Ecto neural progenitor cell (in vitro differentiated cells): ENCODE data around the gene ATP12A.
A peak's percentile ranks its signal among the peaks of the same experiment; 100 is the strongest.
"Not testable (repeated sequence)": the region's sequence is repeated elsewhere in the genome, so short reads cannot be mapped to it uniquely, and the experiment has no call there.

Source experiments
- DNase-seq: peaks from one replicate; pipeline ENCODE4 v3.0.0-alpha.2; 2018; ENCODE audit warnings: low spot score

Gene ATP12A

DNA sequence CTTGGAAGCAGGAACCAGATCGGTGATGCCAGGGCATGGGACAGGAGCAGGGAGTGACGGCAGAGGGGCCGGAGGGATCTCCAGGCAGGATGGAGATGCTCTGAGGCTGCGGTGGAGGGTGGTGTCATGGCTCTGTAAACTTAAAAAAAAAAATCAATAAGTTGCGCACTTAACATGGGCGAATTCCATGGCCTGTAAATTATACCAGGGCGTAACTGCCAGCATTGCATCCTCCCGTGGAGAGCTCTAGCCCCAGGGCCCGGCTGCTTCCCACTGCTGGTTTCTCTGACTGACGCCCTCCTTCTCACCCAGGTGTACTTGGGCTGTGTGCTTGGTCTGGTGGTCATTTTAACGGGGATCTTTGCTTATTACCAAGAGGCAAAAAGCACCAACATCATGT, 8.7 kb downstream of the ATP12A start:
- no peak for DNase-seq

DNA sequence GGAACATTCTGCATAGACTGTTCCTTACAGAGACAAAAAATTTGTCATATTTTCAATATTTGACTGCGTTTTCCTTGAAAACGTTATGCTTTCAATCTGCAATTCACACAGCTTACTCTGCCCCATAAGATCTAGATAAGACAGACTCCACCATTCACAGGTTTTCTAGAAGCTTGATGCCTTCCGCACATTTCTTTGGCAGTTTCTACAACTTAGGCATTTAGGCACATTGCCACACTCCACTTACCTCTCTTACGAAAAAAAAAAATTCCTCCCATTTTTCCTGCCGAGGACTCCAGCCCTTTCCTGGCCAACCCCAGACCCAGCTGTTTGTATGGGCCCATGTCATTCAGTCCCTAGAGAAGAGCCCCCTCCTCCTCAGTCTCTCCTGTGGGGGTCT, 11.2 kb downstream of the ATP12A start:
- no peak for DNase-seq

DNA sequence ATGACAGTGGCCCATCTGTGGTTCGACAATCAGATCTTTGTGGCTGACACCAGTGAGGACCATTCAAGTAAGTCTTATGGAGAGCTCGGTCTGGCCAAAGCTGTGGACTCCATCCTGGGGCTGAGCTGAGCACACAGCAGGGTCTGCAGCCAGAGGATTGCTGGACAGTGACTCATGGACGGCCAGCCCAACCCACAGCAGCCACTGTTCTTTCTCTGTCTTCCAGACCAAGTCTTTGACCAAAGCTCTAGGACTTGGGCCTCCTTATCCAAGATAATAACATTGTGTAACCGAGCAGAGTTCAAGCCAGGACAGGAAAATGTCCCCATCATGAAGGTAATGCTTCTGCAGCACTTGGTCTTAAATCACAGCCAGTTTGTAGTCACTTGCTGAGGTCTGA, 12.4 kb downstream of the ATP12A start:
- no peak for DNase-seq

DNA sequence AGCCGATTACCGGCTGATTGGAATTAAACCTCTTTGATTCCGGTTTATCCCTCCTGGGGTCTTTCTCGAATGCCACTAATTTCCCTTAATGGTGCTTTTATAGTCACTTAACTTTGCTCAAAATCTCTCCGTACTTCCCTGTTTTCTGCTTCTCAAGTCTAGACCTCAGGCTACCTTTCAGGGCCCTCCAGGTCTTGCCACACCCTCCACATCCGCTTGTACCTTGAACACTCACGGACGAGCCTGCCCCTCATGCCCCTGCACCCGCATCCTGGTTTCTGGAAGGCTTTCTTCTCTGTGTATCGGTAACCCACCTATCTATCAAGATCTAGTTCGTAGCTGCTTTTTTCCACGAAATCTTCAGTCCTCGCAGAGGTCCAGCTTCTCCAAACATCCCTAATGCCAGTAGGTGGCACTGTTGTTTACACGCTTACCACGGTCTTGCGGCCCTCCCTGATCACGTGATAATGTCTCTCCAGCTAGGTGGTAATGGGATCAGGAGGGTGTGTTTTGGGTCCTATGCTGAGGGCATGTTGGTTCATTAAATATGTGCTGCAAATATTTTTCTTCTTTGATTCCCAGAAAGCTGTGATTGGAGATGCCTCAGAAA, 13.8 kb downstream of the ATP12A start:
- peak; percentile 67 for DNase-seq

DNA sequence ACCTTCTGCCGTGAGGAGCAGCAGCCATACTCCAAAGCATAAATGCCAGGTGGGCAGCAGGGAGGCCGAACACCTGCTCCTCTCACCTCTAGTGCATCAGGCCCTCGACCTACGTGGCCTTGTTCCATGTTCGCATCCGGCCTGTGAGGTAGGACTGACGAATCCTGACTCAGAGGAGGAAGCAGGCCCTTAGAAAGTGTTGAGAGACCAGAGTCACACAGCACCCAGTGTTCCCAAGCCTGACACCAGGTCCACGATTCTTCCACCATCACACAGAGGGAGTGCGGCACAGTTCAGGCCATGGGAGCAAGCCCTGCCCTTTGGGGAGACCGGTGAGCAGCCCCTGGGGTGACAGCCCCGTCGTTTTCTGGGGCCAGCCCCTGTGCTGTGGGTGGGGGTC, 14.7 kb downstream of the ATP12A start:
- DNase-seq = no peak

DNA sequence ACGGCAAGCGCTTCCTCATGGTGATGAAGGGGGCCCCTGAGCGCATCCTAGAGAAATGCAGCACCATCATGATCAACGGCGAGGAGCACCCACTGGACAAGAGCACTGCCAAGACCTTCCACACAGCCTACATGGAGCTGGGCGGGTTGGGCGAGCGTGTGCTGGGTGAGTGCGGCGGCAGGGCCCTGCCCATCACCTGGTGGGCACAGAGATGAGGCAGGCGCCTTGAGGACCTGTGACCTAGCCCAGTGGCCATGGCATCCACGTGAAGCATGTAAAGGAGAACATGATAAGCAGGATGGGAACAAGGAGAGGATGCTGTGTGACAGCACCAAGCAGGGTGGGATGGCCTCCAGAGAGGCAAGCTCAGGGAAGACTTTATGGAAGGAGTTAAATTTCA, 18.5 kb downstream of the ATP12A start:
- DNase-seq = no peak

DNA sequence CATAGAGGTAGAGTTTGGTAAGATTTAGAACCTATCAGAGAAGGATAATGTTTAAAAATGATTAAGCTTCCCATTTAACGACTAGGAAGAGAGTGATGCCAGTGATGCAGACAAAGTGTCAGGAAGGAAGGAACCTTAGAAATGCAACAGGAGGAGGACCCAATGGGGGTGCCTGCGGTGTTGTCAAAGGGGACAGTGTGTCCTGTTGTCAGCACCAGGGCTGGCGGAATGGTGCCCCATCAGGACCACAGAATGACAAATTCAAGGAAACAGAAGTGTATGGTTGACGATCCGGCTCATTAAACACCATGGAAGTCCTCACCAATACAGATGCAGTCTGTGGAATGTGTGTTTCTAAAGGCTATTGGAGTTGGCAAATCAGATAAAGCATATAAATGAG, 19.3 kb downstream of the ATP12A start:
- no peak for DNase-seq

DNA sequence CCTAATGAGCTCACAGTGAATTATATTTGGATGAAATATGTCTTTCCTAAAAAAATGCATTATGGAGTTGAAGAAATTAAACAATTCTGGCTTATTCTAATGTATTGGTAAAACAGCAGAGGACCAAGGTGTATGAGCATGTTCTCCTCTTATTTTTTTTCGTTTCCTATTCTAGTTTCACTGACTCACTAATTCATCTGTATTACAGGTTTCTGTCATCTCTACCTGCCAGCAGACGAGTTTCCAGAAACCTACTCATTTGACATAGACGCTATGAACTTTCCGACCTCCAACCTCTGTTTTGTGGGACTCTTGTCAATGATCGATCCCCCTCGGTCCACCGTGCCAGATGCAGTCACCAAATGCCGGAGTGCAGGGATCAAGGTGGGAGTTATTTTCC, 20.3 kb downstream of the ATP12A start:
- DNase-seq = no peak

DNA sequence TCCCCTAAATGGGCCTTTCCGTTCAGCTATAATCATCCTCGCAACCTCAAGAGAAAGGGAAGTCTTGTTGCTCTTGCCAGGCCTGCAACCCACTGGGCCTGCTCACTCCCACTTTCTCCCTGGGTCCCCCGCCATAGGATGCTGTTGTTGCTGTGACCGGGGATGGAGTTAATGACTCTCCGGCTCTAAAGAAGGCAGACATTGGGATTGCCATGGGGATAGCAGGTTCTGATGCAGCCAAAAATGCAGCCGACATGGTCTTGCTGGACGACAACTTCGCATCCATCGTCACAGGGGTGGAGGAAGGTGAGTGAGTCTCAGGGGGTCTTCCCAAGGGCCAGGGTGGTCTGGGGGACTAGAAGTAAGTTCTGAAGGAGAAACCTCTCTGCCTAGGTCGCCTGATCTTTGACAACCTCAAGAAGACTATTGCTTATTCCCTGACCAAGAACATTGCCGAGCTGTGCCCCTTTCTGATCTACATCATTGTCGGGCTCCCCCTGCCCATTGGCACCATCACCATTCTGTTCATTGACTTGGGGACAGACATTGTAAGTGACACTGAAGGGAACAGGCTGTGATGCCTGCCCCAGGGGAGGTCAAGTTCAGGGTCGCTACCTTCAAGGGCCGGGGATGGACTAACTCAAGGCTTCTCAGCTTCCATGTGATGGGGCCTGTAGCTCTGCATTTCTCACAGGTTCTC, 26.8 kb downstream of the ATP12A start:
- no peak for DNase-seq

DNA sequence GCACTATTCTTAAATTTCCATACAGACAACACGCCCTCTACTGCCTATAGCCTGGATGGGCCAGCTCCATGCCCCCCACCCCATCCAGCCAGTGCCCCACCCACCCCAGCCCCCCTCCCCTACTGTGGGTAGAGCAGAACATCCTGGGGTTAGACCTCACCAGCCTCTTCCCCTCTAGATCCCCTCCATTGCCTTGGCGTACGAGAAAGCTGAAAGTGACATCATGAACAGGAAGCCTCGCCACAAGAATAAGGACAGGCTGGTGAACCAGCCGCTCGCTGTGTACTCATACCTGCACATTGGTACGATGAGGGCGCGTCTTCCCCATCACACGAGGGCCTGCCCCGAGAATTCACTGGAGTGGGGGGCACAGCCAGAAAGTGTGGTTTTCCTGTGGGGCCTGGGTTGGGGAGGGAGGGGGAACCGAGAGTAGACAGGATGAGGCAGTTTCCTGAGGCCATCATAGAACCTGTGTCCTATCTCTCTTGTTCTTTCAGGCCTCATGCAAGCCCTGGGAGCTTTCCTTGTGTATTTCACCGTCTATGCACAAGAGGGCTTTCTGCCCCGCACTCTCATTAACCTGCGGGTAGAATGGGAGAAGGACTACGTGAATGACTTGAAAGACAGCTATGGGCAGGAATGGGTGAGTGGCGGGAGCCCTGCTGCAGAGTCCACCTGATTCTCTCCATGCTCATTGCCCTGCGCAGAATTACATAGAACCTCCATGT, 29.1 kb downstream of the ATP12A start:
- DNase-seq = no peak

DNA sequence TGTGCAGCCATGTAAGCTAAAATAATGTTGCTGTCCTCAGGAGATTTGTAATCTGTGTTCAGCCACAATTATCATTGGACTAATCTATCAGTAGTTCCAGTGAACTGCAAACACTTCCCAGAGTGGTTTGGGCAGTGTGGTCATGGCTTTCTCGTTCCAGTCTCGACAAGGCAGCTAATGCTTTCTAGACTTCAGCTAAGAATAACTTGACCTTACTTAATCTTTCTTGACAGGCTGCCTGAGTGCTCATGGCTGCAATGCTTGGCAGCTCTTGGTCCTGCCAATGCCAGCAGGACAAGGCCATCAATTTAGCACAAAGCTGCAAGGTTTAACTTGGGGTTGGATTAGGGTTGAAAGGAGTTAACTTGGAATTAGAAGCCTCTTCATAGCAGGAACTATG, 32.8 kb downstream of the ATP12A start:
- DNase-seq = no peak

DNA sequence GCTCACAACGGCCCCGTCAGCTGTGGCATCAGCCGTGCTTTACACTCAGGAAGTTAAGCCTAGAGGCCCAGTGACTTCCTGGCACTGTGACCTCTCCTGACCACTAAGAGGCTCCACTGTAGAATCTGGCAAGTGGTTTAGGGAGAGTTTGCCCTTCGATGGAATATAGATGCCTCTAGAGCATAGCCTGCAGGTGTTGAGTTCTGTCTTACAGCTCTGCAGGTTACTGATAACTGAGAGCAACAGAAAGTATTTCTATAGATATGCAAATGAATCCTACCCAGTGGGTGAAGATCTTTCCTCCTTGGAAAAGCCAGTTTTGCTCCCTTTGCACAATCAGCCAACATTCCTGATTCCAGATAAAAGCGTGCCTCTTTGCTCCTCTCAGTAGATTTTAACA, 35.8 kb downstream of the ATP12A start:
- no peak for DNase-seq

DNA sequence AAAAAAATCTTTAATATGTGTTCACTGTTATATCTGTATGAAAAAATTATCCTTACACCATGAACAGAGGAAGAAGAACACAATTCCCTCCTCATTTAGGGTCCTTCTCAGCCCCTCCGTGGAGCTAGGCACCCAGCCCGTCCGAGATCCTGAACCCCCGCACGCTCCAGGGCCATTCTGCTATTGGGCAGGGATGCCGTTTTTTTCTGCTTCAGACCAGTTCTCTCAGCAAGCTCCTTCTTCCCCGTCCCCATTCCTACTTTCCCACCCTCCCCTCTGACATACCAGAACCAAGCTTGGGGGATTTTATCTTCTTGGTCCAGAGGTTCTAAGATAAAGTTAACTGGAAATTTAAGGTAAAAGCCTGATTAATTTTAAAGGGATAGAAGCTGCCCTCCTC, 36.2 kb downstream of the ATP12A start:
- DNase-seq = no peak

DNA sequence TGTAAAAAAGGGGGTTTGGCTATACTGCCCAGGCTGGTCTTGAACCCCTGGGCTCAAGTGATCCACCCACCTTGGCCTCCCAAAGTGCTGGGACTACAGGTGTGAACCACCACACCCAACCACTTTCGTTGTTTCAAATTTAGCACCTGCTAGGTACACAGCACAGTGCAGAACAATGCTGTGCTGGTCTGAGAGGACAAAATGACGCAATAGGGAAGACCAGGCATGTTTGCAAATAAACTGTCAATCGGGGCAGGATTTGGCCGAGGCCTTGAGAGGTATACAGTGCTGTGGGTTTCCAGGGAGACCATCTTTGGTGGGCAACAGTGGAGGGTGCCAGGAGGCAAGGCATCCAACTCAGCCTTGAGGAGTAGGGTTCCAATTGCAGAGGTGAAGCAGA, 37.0 kb downstream of the ATP12A start:
- DNase-seq = no peak

DNA sequence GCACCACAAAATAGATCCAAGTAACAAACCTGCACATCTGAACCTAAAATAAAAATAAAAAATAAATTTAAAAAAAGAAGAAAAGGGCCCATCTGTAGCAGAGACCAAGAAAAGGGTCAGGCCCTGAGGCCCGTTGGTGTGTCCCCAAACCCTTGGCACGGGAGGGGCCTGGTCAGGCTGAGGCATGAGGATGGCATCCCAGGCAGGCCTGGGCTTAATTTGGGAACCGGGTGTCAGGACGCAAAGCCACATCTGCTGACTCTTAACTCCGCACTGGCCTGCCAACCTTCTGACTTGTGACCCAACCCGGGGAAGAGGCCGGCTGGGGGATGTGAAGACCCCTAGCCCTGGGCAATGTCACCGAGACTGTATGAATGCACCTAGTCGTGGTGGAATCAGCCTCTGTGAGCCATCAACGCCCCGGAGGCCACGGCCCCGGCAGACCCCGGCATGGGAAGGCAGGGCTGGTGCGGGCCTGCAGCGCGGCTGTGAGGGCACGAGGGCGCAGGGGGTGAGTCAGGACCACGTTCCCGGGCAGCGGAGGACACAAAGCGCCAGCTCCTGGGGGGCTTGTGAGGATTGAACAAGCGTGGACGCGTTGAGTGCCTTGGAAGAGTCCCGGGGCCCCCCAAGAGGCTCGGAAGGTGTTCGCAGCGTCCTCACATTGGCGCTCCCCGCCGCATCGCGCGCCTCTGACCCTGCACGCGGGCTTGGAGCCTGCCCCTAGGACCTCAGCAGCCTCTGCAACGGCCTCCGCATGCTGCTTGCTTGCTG, 38.2 kb downstream of the ATP12A start:
- no peak for DNase-seq

DNA sequence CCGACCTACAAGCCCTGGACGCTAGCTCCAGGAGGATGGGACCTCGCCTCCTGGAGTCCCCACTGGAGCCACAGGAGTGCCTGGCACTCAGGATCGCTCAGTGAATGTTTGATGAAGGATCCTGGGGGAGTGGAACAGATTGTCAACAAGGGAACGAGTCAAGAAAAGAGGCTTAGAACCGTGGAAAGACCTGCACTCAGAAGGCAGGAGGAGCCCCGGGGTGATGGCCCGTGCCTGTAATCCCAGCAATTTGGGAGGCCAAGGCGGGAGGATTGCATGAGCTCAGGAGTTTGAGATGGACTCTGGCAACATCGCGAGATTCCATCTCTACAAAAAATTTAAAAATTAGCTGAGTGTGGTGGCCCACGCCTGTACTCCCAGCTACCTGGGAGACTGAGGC, 38.9 kb downstream of the ATP12A start:
- DNase-seq = no peak

DNA sequence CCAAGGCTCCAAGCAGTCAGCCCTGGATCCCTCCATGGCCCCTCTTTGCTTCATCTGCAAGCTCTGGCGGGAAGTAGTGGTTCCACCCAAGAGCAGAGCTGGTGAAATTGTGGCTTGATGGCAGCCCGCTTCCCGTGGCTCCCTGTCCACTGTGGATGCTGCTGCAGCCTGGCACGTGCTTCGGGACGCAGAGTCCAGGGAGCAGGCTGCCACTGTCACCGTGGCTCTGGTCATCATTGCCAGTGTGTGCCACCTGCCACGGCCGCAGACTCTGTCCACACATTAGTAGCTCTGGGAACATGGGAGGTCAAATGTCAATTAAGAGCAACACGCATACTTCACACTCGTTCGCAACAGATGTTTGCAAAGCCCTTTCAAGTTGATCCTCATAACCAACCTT, 43.0 kb downstream of the ATP12A start:
- no peak for DNase-seq

DNA sequence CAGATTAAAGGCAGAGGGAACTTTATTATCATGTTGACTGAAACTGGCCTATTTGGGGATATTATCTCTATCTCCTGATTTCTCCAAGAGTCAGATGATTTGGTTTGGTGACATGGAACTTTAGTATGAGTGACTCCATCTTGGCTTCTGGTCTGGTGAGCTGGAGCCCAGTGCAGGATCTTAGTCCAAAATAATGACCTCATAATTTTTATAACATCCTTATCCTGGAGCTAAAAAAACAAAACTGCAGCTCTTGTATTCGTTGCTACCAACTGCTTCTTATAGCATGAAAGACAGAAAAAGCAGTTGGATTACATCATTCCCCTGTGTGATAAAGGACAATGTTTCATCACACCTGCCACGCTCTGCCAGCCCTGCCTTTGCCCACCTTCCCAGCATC, 44.5 kb downstream of the ATP12A start:
- no peak for DNase-seq

DNA sequence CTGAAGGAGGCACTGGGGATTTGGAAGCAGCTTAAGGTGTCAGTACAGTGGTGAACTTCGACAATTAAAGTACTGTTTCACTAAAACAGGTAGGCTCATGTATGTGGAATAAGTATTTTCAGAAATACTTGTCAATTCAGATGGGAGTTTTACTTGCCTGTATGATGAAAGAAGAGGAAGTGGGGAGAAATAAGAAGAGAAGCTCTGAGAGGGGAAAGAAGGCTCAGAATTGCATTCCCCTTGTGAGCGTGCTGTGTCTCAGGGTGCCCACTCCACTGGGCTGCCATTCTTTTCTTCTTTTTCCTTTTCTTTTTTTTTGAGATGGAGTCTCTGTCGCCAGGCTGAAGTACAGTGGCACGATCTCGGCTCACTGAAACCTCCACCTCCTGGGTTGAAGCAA, 45.2 kb downstream of the ATP12A start:
- DNase-seq = no peak

DNA sequence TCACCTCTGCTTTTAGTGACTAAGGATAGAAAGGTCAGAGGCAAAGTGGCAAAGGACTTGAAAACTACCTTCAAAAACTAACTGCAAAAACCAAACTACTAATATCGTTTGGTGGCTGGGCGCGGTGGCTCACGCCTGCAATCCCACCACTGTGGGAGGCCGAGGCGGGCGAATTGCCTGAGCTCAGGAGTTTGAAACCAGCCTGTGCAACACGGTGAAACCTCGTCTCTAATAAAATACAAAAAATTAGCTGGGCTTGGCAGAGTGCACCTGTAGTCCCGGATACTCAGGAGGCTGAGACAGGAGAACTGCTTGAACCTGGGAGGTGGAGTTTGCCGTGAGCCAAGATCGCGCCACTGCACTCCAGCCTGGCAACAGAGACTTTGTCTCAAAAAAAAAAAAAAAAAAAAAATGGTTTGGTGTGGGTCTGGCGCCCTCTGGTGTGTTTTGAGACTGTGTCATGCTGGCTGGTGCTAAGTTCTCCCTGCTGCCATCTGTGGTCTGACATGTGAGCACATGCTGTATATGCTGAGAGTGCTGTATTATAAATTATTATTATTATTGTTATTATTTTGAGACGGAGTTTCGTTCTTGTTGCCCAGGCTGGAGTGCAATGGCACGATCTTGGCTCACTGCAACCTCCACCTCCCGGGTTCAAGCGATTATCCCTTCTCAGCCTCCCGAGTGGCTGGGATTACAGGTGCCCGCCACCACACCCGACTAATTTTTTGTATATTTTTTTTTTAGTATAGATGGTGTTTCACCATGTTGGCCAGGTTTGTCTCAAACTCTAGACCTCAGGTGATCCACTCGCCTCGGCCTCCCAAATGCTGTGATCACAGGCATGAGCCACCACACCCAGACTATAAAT, 47.8 kb downstream of the ATP12A start:
- DNase-seq = peak; percentile 68

DNA sequence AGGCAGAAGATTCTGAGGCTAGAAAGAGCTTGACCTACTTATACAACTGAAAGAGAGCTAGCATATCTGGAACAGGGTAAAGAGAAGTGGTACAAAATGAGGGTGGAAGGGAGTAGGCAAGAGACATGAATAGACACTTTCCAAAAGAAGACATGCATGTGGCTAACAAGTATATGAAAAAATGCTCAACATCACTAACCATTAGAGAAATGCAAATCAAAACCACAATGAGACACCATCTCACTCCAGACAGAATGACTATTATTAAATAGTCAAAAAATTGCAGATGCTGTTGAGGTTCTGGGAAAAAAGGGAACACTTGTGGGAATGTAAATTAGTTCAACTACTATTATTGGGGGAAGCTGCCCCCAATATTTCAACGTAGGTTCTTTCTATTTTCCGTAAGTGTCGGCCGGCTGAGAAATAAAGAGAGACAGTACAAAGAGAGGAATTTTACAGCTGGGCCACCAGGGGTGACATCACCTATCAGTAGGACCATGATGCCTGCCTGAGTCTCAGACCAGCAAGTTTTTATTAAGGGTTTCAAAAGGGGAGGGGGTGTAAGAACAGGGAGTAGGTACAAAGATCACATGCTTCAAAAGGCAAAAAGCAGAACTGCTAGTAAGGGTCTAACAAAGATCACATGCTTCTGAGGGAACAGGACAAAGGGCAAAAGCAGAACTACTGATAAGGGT, 50.8 kb downstream of the ATP12A start:
- DNase-seq = not testable (repeated sequence)
